Right lobe of liver (tissue), 4 donors: ENCODE measurements around the gene ABCA8.

Experiments
- CTCF ChIP-seq, 4 donors: fragments of 200-600 bp in 3 of 4; fragments of 450-650 bp in 1 of 4; IDR thresholded peaks; one replicate each; pipeline versions ENCODE4 v1.5.1 to v1.8.0; 2016 to 2022; ENCODE audit warnings: antibody characterized with exemption in 4 of 4, mild to moderate bottlenecking in 2 of 4
- POLR2A ChIP-seq: fragments of 450-650 bp; IDR thresholded peaks from one replicate; pipeline ENCODE4 v1.6.1; 2017; ENCODE audit warnings: antibody characterized with exemption, mild to moderate bottlenecking
- donor health status: DM: no; HTN: no; CAD: no.
- donor health status: DM: no; HTN: no; CAD: no.
- donor health status: DM: no; HTN: yes; CAD: no.

- TF ChIP-seq CTCF (IDR thresholded peaks at IDR 0.05), result no peak
- TF ChIP-seq POLR2A, result no peak
Observed at GRCh38 chr17:68973098-68973846, 18.1 kb upstream of the ABCA8 start.
